Measurements from ENCODE around the gene SLC25A44.

Gene SLC25A44

GRCh38 chr1:156244126-156244525 lies 50.2 kb downstream of the SLC25A44 start:
- DNase-seq: no peak

- no peak for DNase-seq
Observed at GRCh38 chr1:156244712-156245111, 50.8 kb downstream of the SLC25A44 start.

GRCh38 chr1:156245451-156246232 lies 51.7 kb downstream of the SLC25A44 start:
- no peak for DNase-seq

GRCh38 chr1:156246241-156246780 lies 52.4 kb downstream of the SLC25A44 start:
- DNase-seq: no peak

- DNase-seq: no peak
Observed at GRCh38 chr1:156246781-156247459, 53.0 kb downstream of the SLC25A44 start.

- no peak for DNase-seq
Observed at GRCh38 chr1:156247460-156248322, 53.8 kb downstream of the SLC25A44 start, which contains the start of gene PAQR6. Gene PAQR6 (minus strand): TSS chr1:156248056. CDS start chr1:156246731, 1,325 bp downstream.

GRCh38 chr1:156248323-156248683 lies 54.4 kb downstream of the SLC25A44 start:
- DNase-seq: no peak

- DNase-seq: no peak
Observed at GRCh38 chr1:156249593-156249992, 55.7 kb downstream of the SLC25A44 start.

- DNase-seq: peak; percentile 87
Observed at GRCh38 chr1:156251527-156251926, 57.6 kb downstream of the SLC25A44 start.

- DNase-seq: no peak
Observed at GRCh38 chr1:156253634-156254033, 59.7 kb downstream of the SLC25A44 start.

GRCh38 chr1:156257711-156258110 lies 63.8 kb downstream of the SLC25A44 start:
- no peak for DNase-seq

GRCh38 chr1:156258859-156259258 lies 65.0 kb downstream of the SLC25A44 start:
- no peak for DNase-seq

- no peak for DNase-seq
Observed at GRCh38 chr1:156259805-156260204, 65.9 kb downstream of the SLC25A44 start.

- no peak for DNase-seq
Observed at GRCh38 chr1:156260896-156261295, 67.0 kb downstream of the SLC25A44 start.

Data from DMS 273 treated with DMSO at 0.1 percent for 48 hours (cell line).